ENCODE data around the gene SKIL.

SKIL gene

DNA sequence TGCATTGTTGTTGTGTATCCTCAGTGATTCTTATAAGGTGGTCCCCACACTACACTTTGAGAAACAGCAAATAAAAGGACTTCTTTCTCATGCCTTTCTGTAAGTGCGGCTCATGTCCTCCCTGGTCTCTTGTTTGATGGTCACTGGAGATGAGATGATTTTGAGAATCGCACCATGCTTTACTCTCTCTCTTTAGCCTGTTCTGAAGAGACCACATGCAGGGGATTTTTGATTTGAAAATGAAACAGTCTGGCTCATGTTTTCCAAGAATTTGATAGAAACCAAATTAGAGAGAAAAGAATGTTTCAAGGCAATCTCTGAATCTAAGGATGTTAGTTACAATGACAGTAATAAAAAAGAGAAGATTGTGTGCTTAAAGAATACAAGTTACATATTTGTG lies 79.2 kb downstream of the SKIL start:
- peaks cover 0 to 8% (median 0%) of the 10 kb centered on the region in 5 experiments for H3K27me3 ChIP-seq (replicated peaks in 2 of 5; ENCODE audit: control insufficient read depth in 4 of 5, insufficient read depth in 5 of 5, low read length in 4 of 5)
- no peak overlapping the region for H3K27ac ChIP-seq (ENCODE audit: insufficient read depth in 1 of 2, low read depth in 1 of 2, low read length in 2 of 2, poor library complexity in 1 of 2, severe bottlenecking in 2 of 2)
- no peaks in the 10 kb centered on the region for H3K4me1 ChIP-seq (ENCODE audit: control extremely low read depth in 1 of 4, control insufficient read depth in 4 of 4, insufficient read depth in 4 of 4, low read length in 3 of 4)
- DNase-seq: no peak
- H3K4me3 ChIP-seq (ENCODE audit: control insufficient read depth in 1 of 7, extremely low read depth in 1 of 7, insufficient read depth in 4 of 7, low read depth in 2 of 7, low read length in 6 of 7): no peak overlapping the region
- POLR2A ChIA-PET: no interaction called here
- WGBS (ENCODE audit: insufficient coverage): no CpG with 5 or more reads among the region's 2 CpGs
- no peaks in the 10 kb centered on the region for H3K36me3 ChIP-seq (ENCODE audit: control insufficient read depth in 4 of 4, insufficient read depth in 4 of 4, low read length in 3 of 4)
- peaks cover 0 to 3% (median 0%) of the 10 kb centered on the region in 5 experiments for H3K9me3 ChIP-seq (ENCODE audit: control extremely low read depth in 1 of 5, control insufficient read depth in 4 of 5, insufficient read depth in 2 of 5, low read depth in 1 of 5, low read length in 4 of 5)
- CTCF ChIA-PET: no interaction called here

DNA sequence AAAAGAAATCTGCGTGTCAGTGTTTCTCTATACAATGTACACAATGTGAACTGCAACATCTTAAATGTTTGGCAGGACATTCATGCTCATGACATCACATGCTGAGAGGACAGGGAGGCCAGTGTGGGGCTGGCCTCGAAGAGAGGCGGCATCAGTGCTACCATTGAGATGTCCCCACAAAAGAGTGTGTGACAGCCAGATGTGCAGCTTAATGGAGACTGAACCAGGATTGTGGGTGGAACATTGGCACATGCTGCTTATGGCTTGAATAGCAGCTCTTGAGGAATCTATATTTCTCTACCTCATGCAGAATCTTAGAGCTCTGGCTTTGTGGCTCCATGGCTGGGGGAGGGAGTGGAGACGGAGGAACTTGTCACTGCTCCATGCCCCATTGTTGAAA lies 79.7 kb downstream of the SKIL start:
- H3K36me3 ChIP-seq (ENCODE audit: control insufficient read depth in 4 of 4, insufficient read depth in 4 of 4, low read length in 3 of 4): no peaks in the 10 kb centered on the region
- CTCF ChIA-PET: no interaction called here
- H3K27ac ChIP-seq (ENCODE audit: insufficient read depth in 1 of 2, low read depth in 1 of 2, low read length in 2 of 2, poor library complexity in 1 of 2, severe bottlenecking in 2 of 2): no peak overlapping the region
- H3K4me1 ChIP-seq (ENCODE audit: control extremely low read depth in 1 of 4, control insufficient read depth in 4 of 4, insufficient read depth in 4 of 4, low read length in 3 of 4): no peaks in the 10 kb centered on the region
- POLR2A ChIA-PET: no interaction called here
- H3K9me3 ChIP-seq (ENCODE audit: control extremely low read depth in 1 of 5, control insufficient read depth in 4 of 5, insufficient read depth in 2 of 5, low read depth in 1 of 5, low read length in 4 of 5): peaks cover 0 to 3% (median 0%) of the 10 kb centered on the region in 5 experiments
- 92% methylated on average over 2 of the region's 4 CpGs for WGBS (ENCODE audit: insufficient coverage)
- H3K4me3 ChIP-seq (ENCODE audit: control insufficient read depth in 1 of 7, extremely low read depth in 1 of 7, insufficient read depth in 4 of 7, low read depth in 2 of 7, low read length in 6 of 7): no peak overlapping the region
- DNase-seq: no peak
- H3K27me3 ChIP-seq (replicated peaks in 2 of 5; ENCODE audit: control insufficient read depth in 4 of 5, insufficient read depth in 5 of 5, low read length in 4 of 5): peaks cover 0 to 8% (median 0%) of the 10 kb centered on the region in 5 experiments

DNA sequence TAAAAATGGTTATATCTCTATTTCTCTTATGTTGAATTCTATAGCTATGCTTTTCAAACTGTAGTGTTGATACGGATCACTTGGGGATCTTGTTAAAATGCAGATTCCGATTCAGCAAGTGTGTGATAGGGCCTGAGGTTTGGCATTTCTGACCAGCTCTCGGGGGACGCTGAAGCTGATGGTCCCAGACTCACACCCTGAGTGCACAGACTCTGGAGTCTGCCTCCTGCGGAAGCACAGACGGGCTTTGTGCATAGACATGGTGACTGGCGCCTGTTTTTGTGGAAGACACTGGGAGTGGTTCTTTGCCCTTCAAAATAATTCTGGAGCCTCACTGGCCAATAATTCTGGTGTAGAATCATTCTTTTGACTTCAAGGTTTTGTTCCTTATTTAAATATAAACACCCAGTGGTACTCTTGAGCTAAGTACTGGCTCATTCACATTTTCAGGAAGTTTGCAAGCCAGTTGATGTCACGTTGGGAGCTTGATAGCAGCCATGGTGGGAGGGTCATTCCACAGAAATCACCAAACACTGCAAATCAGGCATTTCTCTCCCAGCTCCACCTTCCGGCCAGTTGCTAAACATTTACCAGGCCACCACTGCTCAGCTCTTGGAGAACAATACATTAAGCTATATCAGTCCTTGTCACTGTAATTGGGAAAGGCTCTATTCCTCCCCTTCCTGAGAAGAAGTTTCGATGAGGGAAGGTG lies 80.3 kb downstream of the SKIL start:
- 77% methylated on average over 5 of the region's 10 CpGs for WGBS (ENCODE audit: insufficient coverage)
- ChIA-PET CTCF (no interaction called here), POLR2A (no interaction called here)
- H3K27ac ChIP-seq (ENCODE audit: insufficient read depth in 1 of 2, low read depth in 1 of 2, low read length in 2 of 2, poor library complexity in 1 of 2, severe bottlenecking in 2 of 2): no peak overlapping the region
- H3K4me1 ChIP-seq (ENCODE audit: control extremely low read depth in 1 of 4, control insufficient read depth in 4 of 4, insufficient read depth in 4 of 4, low read length in 3 of 4): no peaks in the 10 kb centered on the region
- no peak for DNase-seq
- peaks cover 0 to 11% (median 0%) of the 10 kb centered on the region in 5 experiments for H3K27me3 ChIP-seq (replicated peaks in 2 of 5; ENCODE audit: control insufficient read depth in 4 of 5, insufficient read depth in 5 of 5, low read length in 4 of 5)
- H3K9me3 ChIP-seq (ENCODE audit: control extremely low read depth in 1 of 5, control insufficient read depth in 4 of 5, insufficient read depth in 2 of 5, low read depth in 1 of 5, low read length in 4 of 5): peaks cover 0 to 3% (median 0%) of the 10 kb centered on the region in 5 experiments
- no peak overlapping the region for H3K4me3 ChIP-seq (ENCODE audit: control insufficient read depth in 1 of 7, extremely low read depth in 1 of 7, insufficient read depth in 4 of 7, low read depth in 2 of 7, low read length in 6 of 7)
- H3K36me3 ChIP-seq (ENCODE audit: control insufficient read depth in 4 of 4, insufficient read depth in 4 of 4, low read length in 3 of 4): no peaks in the 10 kb centered on the region

DNA sequence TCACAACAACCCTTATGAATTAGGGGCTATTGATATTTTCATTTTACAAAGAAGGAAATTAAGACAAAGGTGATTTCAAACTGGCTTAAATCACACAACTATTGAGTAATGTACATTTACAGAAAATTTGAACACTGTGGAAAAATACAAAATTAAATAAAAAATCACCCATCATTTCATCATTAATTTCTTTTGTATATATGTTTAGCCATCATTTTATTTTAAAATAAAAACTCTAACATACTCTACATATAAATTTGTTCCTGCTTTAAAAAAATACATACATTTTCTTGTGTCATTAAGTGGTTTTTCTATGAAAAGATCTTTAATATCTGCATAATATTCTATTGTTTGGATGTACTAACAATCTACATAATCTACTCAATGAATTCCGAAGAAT lies 81.3 kb downstream of the SKIL start:
- no CpG with 5 or more reads among the region's 1 CpG for WGBS (ENCODE audit: insufficient coverage)
- no peak overlapping the region for H3K4me3 ChIP-seq (ENCODE audit: control insufficient read depth in 1 of 7, extremely low read depth in 1 of 7, insufficient read depth in 4 of 7, low read depth in 2 of 7, low read length in 6 of 7)
- H3K4me1 ChIP-seq (ENCODE audit: control extremely low read depth in 1 of 4, control insufficient read depth in 4 of 4, insufficient read depth in 4 of 4, low read length in 3 of 4): no peaks in the 10 kb centered on the region

DNA sequence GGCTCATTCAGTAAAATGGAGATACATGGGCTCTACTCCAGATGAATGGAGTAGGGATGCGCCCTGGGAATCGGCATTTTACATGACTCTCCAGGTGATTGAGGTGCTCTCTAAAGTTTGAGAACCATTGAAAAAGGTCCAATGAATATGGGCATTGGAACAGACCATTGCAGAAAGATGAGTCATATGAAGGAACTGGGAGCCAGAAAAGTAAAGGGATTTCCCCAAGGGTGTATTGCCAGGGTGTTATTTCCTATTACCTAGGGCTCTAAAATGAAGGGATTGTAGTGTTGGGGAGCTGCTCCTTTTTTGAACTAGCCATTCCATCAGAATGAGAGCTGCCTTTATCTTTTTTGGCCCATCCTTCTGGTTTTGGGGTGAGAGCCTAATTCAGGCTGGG lies 82.8 kb downstream of the SKIL start:
- Histone ChIP-seq H3K4me1 (ENCODE audit: control extremely low read depth in 1 of 4, control insufficient read depth in 4 of 4, insufficient read depth in 4 of 4, low read length in 3 of 4) (no peaks in the 10 kb centered on the region), H3K36me3 (ENCODE audit: control insufficient read depth in 4 of 4, insufficient read depth in 4 of 4, low read length in 3 of 4) (no peaks in the 10 kb centered on the region), H3K9me3 (ENCODE audit: control extremely low read depth in 1 of 5, control insufficient read depth in 4 of 5, insufficient read depth in 2 of 5, low read depth in 1 of 5, low read length in 4 of 5) (peaks cover 0 to 3% (median 0%) of the 10 kb centered on the region in 5 experiments), H3K4me3 (ENCODE audit: control insufficient read depth in 1 of 7, extremely low read depth in 1 of 7, insufficient read depth in 4 of 7, low read depth in 2 of 7, low read length in 6 of 7) (no peak overlapping the region), H3K27ac (ENCODE audit: insufficient read depth in 1 of 2, low read depth in 1 of 2, low read length in 2 of 2, poor library complexity in 1 of 2, severe bottlenecking in 2 of 2) (no peak overlapping the region), H3K27me3 (replicated peaks in 2 of 5; ENCODE audit: control insufficient read depth in 4 of 5, insufficient read depth in 5 of 5, low read length in 4 of 5) (peaks cover 0 to 6% (median 0%) of the 10 kb centered on the region in 5 experiments)
- CTCF ChIA-PET: interaction anchor here (1.2 kb wide), 1 partner anchor 26 kb away, joined by 3 read pairs; no protein-coding TSS in a partner anchor
- POLR2A ChIA-PET: no interaction called here
- WGBS (ENCODE audit: insufficient coverage): 100% methylated on average over 2 of the region's 2 CpGs
- no peak for DNase-seq

More for the DNA sequence above, 81.3 kb downstream of the SKIL start:
- DNase-seq: no peak
- H3K36me3 ChIP-seq (ENCODE audit: control insufficient read depth in 4 of 4, insufficient read depth in 4 of 4, low read length in 3 of 4): no peaks in the 10 kb centered on the region
- no peak overlapping the region for H3K27ac ChIP-seq (ENCODE audit: insufficient read depth in 1 of 2, low read depth in 1 of 2, low read length in 2 of 2, poor library complexity in 1 of 2, severe bottlenecking in 2 of 2)
- peaks cover 0 to 11% (median 0%) of the 10 kb centered on the region in 5 experiments for H3K27me3 ChIP-seq (replicated peaks in 2 of 5; ENCODE audit: control insufficient read depth in 4 of 5, insufficient read depth in 5 of 5, low read length in 4 of 5)
- peaks cover 0 to 3% (median 0%) of the 10 kb centered on the region in 5 experiments for H3K9me3 ChIP-seq (ENCODE audit: control extremely low read depth in 1 of 5, control insufficient read depth in 4 of 5, insufficient read depth in 2 of 5, low read depth in 1 of 5, low read length in 4 of 5)
- ChIA-PET CTCF (no interaction called here), POLR2A (interaction anchor here (0.6 kb wide), 1 partner anchor 22 kb away, joined by 6 read pairs; no protein-coding TSS in a partner anchor)

DNA sequence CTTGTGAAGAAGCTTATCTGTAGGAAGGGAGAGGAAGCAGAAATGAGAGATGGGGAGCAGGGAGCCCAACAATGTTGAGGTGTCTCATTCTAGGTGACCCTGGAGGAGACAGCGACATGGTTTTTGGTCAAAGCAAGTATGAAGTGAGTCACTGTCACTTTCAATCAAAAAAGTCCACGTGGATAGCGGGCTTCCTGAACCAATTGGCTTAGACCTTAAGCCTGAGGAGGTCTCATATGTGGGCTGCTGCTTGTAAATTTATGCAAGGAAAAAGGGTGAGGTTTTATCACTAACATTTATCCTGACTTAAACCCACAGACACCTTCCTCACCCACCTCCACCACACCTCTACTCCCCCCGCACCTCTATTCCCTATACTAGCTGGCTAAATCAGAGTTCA lies 83.9 kb downstream of the SKIL start:
- CTCF ChIA-PET: no interaction called here
- Histone ChIP-seq H3K4me1 (ENCODE audit: control extremely low read depth in 1 of 4, control insufficient read depth in 4 of 4, insufficient read depth in 4 of 4, low read length in 3 of 4) (no peaks in the 10 kb centered on the region), H3K36me3 (ENCODE audit: control insufficient read depth in 4 of 4, insufficient read depth in 4 of 4, low read length in 3 of 4) (no peaks in the 10 kb centered on the region), H3K4me3 (ENCODE audit: control insufficient read depth in 1 of 7, extremely low read depth in 1 of 7, insufficient read depth in 4 of 7, low read depth in 2 of 7, low read length in 6 of 7) (no peak overlapping the region), H3K9me3 (ENCODE audit: control extremely low read depth in 1 of 5, control insufficient read depth in 4 of 5, insufficient read depth in 2 of 5, low read depth in 1 of 5, low read length in 4 of 5) (peaks cover 0 to 3% (median 0%) of the 10 kb centered on the region in 5 experiments), H3K27ac (ENCODE audit: insufficient read depth in 1 of 2, low read depth in 1 of 2, low read length in 2 of 2, poor library complexity in 1 of 2, severe bottlenecking in 2 of 2) (no peak overlapping the region), H3K27me3 (replicated peaks in 2 of 5; ENCODE audit: control insufficient read depth in 4 of 5, insufficient read depth in 5 of 5, low read length in 4 of 5) (peaks cover 0 to 5% (median 0%) of the 10 kb centered on the region in 5 experiments)
- WGBS (ENCODE audit: insufficient coverage): 96% methylated on average over 3 of the region's 4 CpGs
- DNase-seq: no peak
- POLR2A ChIA-PET: no interaction called here

DNA sequence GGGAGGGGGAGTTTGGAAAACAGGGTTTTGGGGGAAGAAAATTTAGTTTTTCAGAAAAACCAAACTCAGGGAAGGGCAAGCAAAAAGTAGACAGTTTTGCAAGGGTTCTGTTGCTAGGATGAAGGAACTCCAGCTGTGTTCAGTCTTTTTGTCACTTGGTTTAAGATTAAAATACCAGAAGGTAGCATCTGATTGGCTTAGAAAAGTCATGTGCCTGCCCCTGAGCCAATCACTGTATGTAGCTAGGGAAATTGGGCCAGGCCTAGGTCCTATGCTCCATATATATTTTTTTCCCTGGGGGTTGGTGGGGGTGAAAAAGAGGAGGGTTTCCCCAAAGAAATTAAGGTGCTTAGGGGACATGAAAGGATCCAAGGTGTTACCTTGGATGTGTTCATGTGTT lies 85.4 kb downstream of the SKIL start:
- no peak for DNase-seq
- Histone ChIP-seq H3K4me1 (ENCODE audit: control extremely low read depth in 1 of 4, control insufficient read depth in 4 of 4, insufficient read depth in 4 of 4, low read length in 3 of 4) (no peaks in the 10 kb centered on the region), H3K27ac (ENCODE audit: insufficient read depth in 1 of 2, low read depth in 1 of 2, low read length in 2 of 2, poor library complexity in 1 of 2, severe bottlenecking in 2 of 2) (no peak overlapping the region), H3K4me3 (ENCODE audit: control insufficient read depth in 1 of 7, extremely low read depth in 1 of 7, insufficient read depth in 4 of 7, low read depth in 2 of 7, low read length in 6 of 7) (no peak overlapping the region), H3K27me3 (replicated peaks in 2 of 5; ENCODE audit: control insufficient read depth in 4 of 5, insufficient read depth in 5 of 5, low read length in 4 of 5) (peaks cover 0 to 3% (median 0%) of the 10 kb centered on the region in 5 experiments), H3K36me3 (ENCODE audit: control insufficient read depth in 4 of 4, insufficient read depth in 4 of 4, low read length in 3 of 4) (no peaks in the 10 kb centered on the region), H3K9me3 (ENCODE audit: control extremely low read depth in 1 of 5, control insufficient read depth in 4 of 5, insufficient read depth in 2 of 5, low read depth in 1 of 5, low read length in 4 of 5) (peaks cover 0 to 3% (median 0%) of the 10 kb centered on the region in 5 experiments)
- ChIA-PET CTCF (no interaction called here), POLR2A (no interaction called here)

Measured in common myeloid progenitor, CD34-positive (primary cell).